CD4-positive, alpha-beta T cell treated with Interferon alpha-2 for 1 hour (primary cell): ENCODE data around the gene UTP3.
"Not testable (repeated sequence)": the region's sequence is repeated elsewhere in the genome, so short reads cannot be mapped to it uniquely, and the experiment has no call there.

Experiments used
- DNase-seq, 2 donors: peaks; one replicate each; pipeline ENCODE4 v3.0.0-alpha.2; 2020 to 2022

The UTP3 gene

DNA sequence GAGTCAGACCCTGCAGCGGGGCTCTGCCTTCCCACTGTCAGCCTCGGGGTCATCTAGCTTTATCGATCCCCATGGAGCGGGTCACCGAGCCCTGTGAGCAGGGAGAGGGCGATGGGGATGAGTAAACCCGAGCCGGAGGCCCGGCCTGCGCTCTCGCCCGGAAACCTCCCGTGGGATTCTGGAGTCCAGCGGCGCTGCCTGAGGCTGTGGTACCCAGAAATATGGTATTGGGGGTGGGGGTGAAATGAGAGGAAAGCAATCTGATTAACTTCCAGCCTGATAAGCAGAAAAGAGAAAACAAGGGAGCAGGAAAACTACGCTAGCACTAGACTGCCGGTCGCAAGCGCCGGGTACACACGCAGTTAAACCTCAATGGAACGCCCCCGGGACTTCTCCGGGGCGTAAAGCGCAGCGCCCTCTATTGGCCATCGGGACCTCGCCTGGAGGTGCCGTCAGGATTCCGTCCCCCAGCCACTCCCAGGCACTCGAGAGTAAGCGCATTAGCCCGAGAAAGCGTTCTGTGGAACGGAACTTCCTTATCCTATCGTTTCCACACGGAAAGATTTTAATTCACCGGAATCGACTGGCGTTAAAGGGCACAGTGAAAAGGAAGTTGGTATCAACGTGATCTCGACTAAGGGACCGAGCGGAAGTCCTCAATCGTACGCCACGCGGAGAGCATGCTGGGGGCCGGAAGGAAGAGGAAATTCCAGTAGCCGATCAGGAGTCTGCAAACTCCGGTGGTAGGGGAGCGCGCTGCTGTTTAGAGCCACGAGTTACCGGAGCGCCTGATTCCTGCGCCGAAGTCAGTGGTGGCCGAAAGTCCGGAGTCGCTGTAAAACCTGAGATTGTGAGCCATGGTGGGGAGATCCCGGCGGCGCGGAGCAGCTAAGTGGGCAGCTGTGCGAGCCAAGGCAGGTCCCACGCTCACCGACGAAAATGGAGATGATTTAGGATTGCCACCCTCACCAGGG, at the start of gene UTP3:
Gene UTP3, plus strand, starts transcription at position 712 of the 974 bp plus-strand sequence. Its CDS starts 146 bp downstream, at position 858.
- peak; percentile 90 to 94 for DNase-seq

GRCh38 chr4:70640192-70640591, 48.1 kb upstream of the UTP3 start:
- DNase-seq, result no peak

GRCh38 chr4:70650741-70651140, 37.6 kb upstream of the UTP3 start:
- not testable (repeated sequence) for DNase-seq

DNA sequence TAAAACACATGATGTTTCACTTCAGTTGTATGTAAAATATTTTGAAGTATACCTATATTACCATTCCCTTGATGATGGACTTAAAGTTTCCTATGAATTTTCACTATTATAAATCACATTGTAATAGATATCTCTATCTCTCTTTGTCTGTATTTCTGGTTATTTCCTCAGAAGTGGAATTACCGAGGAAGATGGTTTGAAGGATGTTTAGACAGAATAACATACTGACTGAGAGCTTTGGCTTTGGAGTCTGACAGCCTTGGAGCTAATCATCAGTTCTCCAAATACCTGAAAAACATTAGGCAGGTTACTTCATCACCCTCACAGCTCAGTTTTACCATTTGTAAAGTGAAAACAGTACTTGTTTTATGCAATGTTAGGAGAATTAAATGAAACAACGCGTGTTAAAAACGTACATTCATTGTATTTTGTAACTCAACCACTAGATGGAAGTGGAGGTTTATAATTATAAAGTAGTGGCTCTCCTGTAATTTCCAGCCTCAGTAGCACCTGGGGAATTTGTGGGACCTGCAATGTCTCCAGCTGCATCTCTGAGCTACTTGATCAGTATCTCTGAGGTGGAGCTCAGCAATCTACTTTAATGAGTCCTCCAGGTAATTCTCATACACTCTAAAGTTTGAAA, 36.3 kb upstream of the UTP3 start:
- DNase-seq, result peak in 1 of 2 donors; percentile 51

DNA sequence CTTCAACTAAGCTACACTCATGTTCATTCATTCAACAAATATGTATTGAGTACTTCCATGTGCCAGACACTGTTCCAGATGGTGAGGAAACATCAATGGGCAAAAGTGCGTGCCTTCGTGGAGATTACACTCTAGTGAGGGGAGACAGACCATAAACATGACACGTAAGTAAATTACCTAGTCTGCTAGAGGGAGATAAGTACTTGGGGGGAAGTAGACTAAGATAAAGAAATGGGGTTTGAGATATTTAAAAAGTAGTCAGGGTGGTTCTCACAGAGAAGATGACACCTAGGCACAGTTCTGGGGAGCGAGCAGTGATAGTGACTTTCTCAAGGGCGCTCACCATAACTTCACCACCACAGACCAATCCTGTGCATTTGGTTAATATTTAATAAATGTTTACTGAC, 33.7 kb upstream of the UTP3 start:
- no peak for DNase-seq

GRCh38 chr4:70657326-70657725, 31.0 kb upstream of the UTP3 start:
- no peak for DNase-seq

DNA sequence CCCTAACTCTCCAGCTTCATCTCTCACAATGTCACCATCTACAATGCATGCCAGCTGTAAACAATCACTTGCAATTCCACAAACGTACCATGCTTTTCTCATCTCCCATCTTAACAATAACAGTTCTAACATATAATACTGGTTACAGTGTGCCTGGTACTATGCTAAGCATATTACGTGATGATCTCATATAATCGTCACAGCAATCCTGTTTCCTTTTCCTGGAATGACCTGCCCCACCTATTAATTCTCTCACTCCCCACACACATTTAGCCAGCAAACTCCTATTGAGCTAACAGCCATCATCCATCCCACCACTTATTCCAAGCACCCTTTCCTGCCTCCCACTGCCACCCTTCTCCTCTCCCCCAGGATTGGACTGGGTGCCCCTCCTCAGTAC, 29.9 kb upstream of the UTP3 start:
- no peak for DNase-seq

DNA sequence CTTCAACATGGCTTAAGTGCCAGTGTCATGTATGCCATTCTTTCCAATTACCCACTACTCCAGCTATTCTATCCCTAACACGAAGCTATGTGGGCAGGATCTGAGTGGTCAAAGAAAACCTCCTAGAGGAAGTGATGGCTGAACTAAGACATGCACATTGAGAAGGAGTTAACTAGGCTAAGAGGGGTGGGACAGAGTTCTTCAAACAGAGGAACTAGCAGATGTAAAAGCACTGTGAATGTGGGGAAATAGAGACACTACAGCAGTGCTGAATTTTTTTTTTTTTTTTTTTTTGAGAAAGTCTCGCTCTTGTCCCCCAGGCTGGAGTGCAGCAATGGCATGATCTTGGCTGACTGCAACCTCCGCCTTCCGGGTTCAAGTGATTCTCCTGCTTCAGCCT, 28.2 kb upstream of the UTP3 start:
- DNase-seq, result no peak

GRCh38 chr4:70661309-70661922, 26.9 kb upstream of the UTP3 start:
- not testable (repeated sequence) for DNase-seq

GRCh38 chr4:70666369-70666768, 22.0 kb upstream of the UTP3 start, which contains the start of gene JCHAIN:
JCHAIN (minus strand) TSS chr4:70666508; CDS start chr4:70666490, 18 bp downstream.
- DNase-seq, result no peak

- DNase-seq, result no peak
Observed at GRCh38 chr4:70667740-70668535, 20.4 kb upstream of the UTP3 start.

DNA sequence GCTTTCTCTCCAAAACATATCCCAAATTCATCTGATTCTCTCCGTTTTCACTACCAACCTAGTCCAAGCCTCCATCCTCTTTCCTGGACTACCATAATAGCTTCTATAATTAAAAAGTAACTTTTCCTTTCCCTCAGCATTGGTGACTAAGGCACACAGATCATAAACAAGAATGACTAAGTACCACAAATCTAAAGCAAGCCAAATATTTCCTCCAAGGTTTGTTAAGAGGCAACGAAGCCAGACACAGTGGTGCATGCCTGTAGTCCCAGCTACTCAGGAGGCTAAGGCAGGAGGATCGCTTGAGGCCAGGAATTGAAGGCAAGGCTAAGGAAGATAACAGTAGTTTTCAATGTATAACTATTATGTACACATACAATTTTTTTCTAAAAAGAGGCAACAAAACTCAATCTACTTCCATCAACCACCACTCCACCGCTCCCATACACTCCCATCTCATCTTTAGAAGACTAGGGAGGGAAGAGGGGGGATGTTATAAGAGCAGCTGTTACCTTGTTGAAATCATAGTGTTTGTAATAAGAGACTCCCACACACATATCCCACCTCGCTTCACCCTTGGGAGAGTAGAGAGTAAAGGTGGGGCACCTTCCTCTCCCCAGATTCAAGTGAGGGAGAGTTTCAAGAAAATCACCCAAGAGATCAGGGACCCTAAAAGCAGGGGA, 17.9 kb upstream of the UTP3 start:
- no peak for DNase-seq

GRCh38 chr4:70671091-70671490, 17.2 kb upstream of the UTP3 start:
- no peak for DNase-seq

DNA sequence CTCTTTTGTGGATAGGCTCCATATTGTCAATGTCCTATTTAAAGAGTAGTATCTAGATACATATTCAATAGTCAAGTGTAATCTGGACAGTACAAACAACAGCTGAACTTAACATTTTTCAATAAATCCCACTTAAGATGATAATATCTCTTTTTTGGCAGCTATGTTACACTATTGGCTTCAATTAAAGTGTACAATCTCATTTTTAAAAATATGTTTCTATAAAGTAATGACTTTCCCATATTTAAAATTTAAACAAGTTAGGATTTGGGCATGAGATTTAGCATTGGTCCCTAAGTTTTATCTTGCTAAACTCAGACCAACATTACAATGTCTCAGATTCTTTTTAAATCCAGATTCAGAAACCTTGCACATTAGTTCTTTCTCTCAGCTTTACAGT, 14.1 kb upstream of the UTP3 start:
- no peak for DNase-seq

- no peak for DNase-seq
Observed at GRCh38 chr4:70674731-70675130, 13.6 kb upstream of the UTP3 start.

GRCh38 chr4:70676554-70677090, 11.7 kb upstream of the UTP3 start:
- DNase-seq, result no peak

DNA sequence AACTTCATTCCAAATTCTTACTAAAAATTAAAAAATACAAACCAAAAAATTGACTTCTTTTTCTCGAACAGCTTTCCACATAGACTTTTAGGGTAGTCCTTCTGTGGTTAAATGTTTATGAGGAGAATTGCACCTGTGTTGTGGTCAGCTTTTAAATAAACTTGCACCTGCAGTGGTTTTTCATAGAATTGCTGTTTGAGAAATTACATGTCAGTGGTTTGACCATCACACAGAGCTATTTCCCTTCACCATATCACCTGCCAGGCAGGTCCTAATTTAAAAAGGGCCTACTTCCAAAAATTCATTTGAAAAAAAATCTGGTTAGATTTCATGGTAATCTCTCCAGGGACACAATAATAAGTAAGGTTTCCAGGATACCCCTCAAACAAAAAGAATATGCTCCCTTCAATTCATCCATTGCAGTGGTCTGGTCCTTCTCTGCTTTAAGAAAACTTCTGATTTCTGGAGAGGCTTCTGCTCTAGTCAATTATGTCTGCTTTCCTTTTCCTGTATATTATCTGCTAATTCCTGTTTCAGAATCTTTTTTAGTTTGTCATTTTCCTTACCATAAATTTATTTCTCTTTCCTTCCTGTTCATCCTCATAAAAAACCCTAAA, 9.8 kb upstream of the UTP3 start:
- DNase-seq, result peak in 1 of 2 donors; percentile 32

GRCh38 chr4:70680934-70681333, 7.4 kb upstream of the UTP3 start:
- no peak for DNase-seq

- no peak for DNase-seq
Observed at GRCh38 chr4:70681704-70682103, 6.6 kb upstream of the UTP3 start.

DNA sequence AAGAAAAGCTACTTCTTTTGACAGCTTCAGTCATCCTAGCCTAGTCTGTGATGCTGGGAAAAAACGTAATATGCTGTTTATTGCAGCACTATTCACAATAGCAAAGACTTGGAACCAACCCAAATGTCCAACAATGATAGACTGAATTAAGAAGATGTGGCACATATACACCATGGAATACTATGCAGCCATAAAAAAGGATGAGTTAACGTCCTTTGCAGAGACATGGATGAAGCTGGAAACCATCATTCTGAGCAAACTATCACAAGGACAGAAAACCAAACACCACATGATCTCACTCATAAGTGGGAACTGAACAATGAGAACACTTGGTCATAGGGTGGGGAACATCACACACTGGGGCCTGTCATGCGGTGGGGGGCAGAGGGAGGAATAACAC, 6.2 kb upstream of the UTP3 start:
- not testable (repeated sequence) for DNase-seq

DNA sequence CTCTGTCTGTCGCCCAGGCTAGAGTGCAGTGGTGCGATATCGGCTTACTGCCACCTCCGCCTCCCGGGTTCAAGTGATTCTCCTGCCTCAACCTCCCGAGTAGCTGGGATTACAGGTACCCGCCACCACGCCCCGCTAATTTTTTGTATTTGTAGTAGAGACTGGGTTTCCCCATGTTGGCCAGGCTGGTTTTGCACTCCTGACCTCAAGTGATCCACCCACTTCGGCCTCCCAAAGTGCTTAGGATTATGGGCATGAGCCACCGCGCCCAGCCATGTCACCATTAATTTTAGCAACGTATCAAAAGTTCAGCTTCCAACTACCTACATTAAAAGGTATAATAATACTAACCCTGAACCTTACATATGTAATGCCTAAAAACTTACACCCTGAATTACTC, 940 bp upstream of the UTP3 start:
- peak in 1 of 2 donors; percentile 41 for DNase-seq
